A673 (cell line): ENCODE results near the gene NECTIN1. TPM values are rescaled to one million over a fixed set of nuclear protein-coding genes. Genes with fewer than 3 reads are reported as not detected.

Source experiments
- BruUV-seq: library from RNA; stranded (reverse); fragments of 400-500 nt; replicated peaks from 2 replicates; lab custom pipeline; 2021; lab: Mats Ljungman, UMichigan
- CTCF ChIA-PET: fragments of 300-600 bp; sonication (Branson Sonifier 250); formaldehyde crosslinking; loops from one replicate; lab custom pipeline; 2022; ENCODE audit warnings: antibody characterized with exemption; lab: Charles Lee
- POLR2A ChIA-PET: fragments of 300-600 bp; sonication (Branson Sonifier 250); formaldehyde crosslinking; loops from one replicate; lab custom pipeline; 2022; ENCODE audit warnings: antibody characterized with exemption; ENCODE audit not compliant: low non-redundant PET; lab: Charles Lee
- DNase-seq: peaks from one replicate; pipeline ENCODE4 v3.0.0-alpha.2; 2015; ENCODE audit warnings: low spot score
- H3K27ac ChIP-seq: fragments of 200-600 bp; sonication (generic); 2 replicates; pipeline ENCODE4 v1.5.1; 2016; ENCODE audit warnings: mixed run types, low read depth, mild to moderate bottlenecking, mixed read lengths, antibody characterized with exemption, low read length; ENCODE audit not compliant: poor library complexity, severe bottlenecking
- H3K27me3 ChIP-seq: fragments of 200-600 bp; sonication (generic); replicated peaks from 2 replicates; pipeline ENCODE4 v1.6.1; 2017; ENCODE audit warnings: mixed run types, low read depth, mild to moderate bottlenecking, mixed read lengths, antibody characterized with exemption, low read length; ENCODE audit not compliant: insufficient read depth, poor library complexity
- H3K36me3 ChIP-seq: fragments of 200-600 bp; sonication (generic); 2 replicates; pipeline ENCODE4 v1.6.1; 2016; ENCODE audit warnings: mixed run types, mild to moderate bottlenecking, mixed read lengths, antibody characterized with exemption, low read length; ENCODE audit not compliant: insufficient read depth, poor library complexity, severe bottlenecking
- H3K4me1 ChIP-seq: fragments of 200-600 bp; sonication (generic); 2 replicates; pipeline ENCODE4 v1.6.1; 2017; ENCODE audit warnings: mixed run types, mild to moderate bottlenecking, mixed read lengths, antibody characterized with exemption, low read length; ENCODE audit not compliant: insufficient read depth, poor library complexity, severe bottlenecking
- H3K4me3 ChIP-seq: fragments of 200-600 bp; sonication (generic); 2 replicates; pipeline ENCODE4 v1.5.1; 2016; ENCODE audit warnings: low read depth, mixed run types, mild to moderate bottlenecking, mixed read lengths, low read length; ENCODE audit not compliant: poor library complexity, severe bottlenecking
- H3K9me3 ChIP-seq: fragments of 200-600 bp; sonication (generic); 2 replicates; pipeline ENCODE4 v1.6.1; 2016; ENCODE audit warnings: mixed run types, low read depth, mild to moderate bottlenecking, mixed read lengths, antibody characterized with exemption, low read length; ENCODE audit not compliant: poor library complexity, severe bottlenecking
- CTCF ChIP-seq: fragments of 300-800, 200-600 bp; sonication (generic); conservative IDR thresholded peaks from 2 replicates; pipeline ENCODE4 v1.5.1; 2017; ENCODE audit warnings: low read depth, mild to moderate bottlenecking, antibody characterized with exemption, low read length, moderate library complexity, mixed read lengths
- EZH2 ChIP-seq: fragments of 200-600 bp; sonication (generic); IDR thresholded peaks from 2 replicates; pipeline ENCODE4 v1.6.1; 2017; ENCODE audit warnings: borderline replicate concordance, low read depth, mild to moderate bottlenecking, mixed read lengths, antibody characterized with exemption, low read length; ENCODE audit not compliant: poor library complexity, severe bottlenecking
- intact Hi-C: fragments of 100-400 bp; cut with micrococcal nuclease; formaldehyde crosslinking; loops from one replicate; pipeline ENCODE4 v1.10.0; 2022; ENCODE audit not compliant: unreplicated experiment
- total RNA-seq: library from RNA; stranded (reverse); gene quantifications from 2 replicates; pipeline ENCODE4 v1.2.3, GENCODE V29; 2021

Gene NECTIN1
- total RNA-seq, 1 experiment from 2014 or later, result 10.1 TPM

GRCh38 chr11:119755356-119756071 lies 26.5 kb upstream of the NECTIN1 start:
- TF ChIP-seq CTCF (no peak), EZH2 (no peak)
- no TSS peak for BruUV-seq
- Histone ChIP-seq H3K4me3 (no peak overlapping the region), H3K27me3 (no peaks in the 10 kb centered on the region), H3K36me3 (no peaks in the 10 kb centered on the region), H3K9me3 (no peaks in the 10 kb centered on the region), H3K27ac (no peak overlapping the region), H3K4me1 (peaks cover 5% of the 10 kb centered on the region)
- intact Hi-C loops, result no loop called here
- DNase-seq, result peak; percentile 50
- CTCF ChIA-PET, result no interaction called here
- POLR2A ChIA-PET, result no interaction called here

GRCh38 chr11:119754656-119755355 lies 25.8 kb upstream of the NECTIN1 start:
- H3K4me3 ChIP-seq, result no peak overlapping the region
- no peaks in the 10 kb centered on the region for H3K27me3 ChIP-seq
- H3K9me3 ChIP-seq, result no peaks in the 10 kb centered on the region
- POLR2A ChIA-PET, result no interaction called here
- CTCF ChIA-PET, result interaction anchor here (0.6 kb wide), 1 partner anchor 1295 kb away, joined by 3 read pairs; no protein-coding TSS in a partner anchor
- DNase-seq, result no peak
- no peak overlapping the region for H3K27ac ChIP-seq
- no TSS peak for BruUV-seq
- TF ChIP-seq CTCF, result no peak
- TF ChIP-seq EZH2, result no peak
- H3K36me3 ChIP-seq, result no peaks in the 10 kb centered on the region
- peaks cover 5% of the 10 kb centered on the region for H3K4me1 ChIP-seq
- intact Hi-C loops, result no loop called here

GRCh38 chr11:119754199-119754598 lies 25.2 kb upstream of the NECTIN1 start:
- no TSS peak for BruUV-seq
- DNase-seq, result no peak
- ChIA-PET CTCF (interaction anchor here (0.6 kb wide), 1 partner anchor 1296 kb away, joined by 3 read pairs; no protein-coding TSS in a partner anchor), POLR2A (no interaction called here)
- peaks cover 3% of the 10 kb centered on the region for H3K4me1 ChIP-seq
- no peaks in the 10 kb centered on the region for H3K9me3 ChIP-seq
- intact Hi-C loops, result no loop called here
- no peak for TF ChIP-seq EZH2
- no peak for TF ChIP-seq CTCF
- H3K4me3 ChIP-seq, result no peak overlapping the region
- H3K27ac ChIP-seq, result no peak overlapping the region
- H3K27me3 ChIP-seq, result no peaks in the 10 kb centered on the region
- no peaks in the 10 kb centered on the region for H3K36me3 ChIP-seq
